SK-N-SH (cell line): Measurements from ENCODE around the gene TRHDE. TPM values are rescaled to one million over a fixed set of nuclear protein-coding genes. Genes with fewer than 3 reads are reported as not detected.

Source experiments
- CTCF ChIA-PET: fragments of 300-600, 350-600 bp; formaldehyde crosslinking; extraction: SDS; loops from one replicate; lab custom pipeline; 2021; lab: Yijun Ruan, JAX
- POLR2A ChIA-PET: fragments of 350-600 bp; sonication (Branson Sonifier 250); formaldehyde crosslinking; extraction: SDS; loops from one replicate; lab custom pipeline; 2020; ENCODE audit warnings: antibody characterized with exemption, inconsistent platforms; lab: Yijun Ruan, JAX
- DNase-seq: peaks from one replicate; pipeline ENCODE4 v3.0.0; 2012
- H2AFZ ChIP-seq: fragments of 200-600 bp; sonication (generic); 2 replicates; pipeline ENCODE4 v1.8.1; 2016; ENCODE audit warnings: antibody characterized with exemption, mild to moderate bottlenecking, low read depth
- H3F3A ChIP-seq: fragments of 200-600 bp; sonication (generic); replicated peaks from 2 replicates; pipeline ENCODE3; 2016; ENCODE audit warnings: antibody characterized with exemption, mild to moderate bottlenecking; ENCODE audit not compliant: insufficient read depth
- H3K27ac ChIP-seq, 2 experiments: fragments of 200-500 bp in 1 of 2; fragments of 200-600 bp in 1 of 2; sonication (Bioruptor generic) in 1 of 2; sonication (generic), shearing (Covaris generic) in 1 of 2; 2 replicates each; pipeline versions ENCODE4 v1.5.1 to v1.6.1; 2014 to 2016; ENCODE audit warnings: low read depth in 2 of 2, inconsistent platforms in 1 of 2, low read length in 1 of 2, mild to moderate bottlenecking in 1 of 2, mixed read lengths in 1 of 2
- H3K27me3 ChIP-seq: fragments of 200-600 bp; sonication (generic), shearing (Covaris generic); 2 replicates; pipeline ENCODE4 v1.6.1; 2016; ENCODE audit warnings: mixed run types; ENCODE audit not compliant: insufficient read depth
- H3K36me3 ChIP-seq, 2 experiments: fragments of 200-500 bp in 1 of 2; fragments of 200-600 bp in 1 of 2; sonication (Bioruptor generic) in 1 of 2; sonication (generic) in 1 of 2; replicated peaks in 1 of 2; 2 replicates each; pipeline versions ENCODE3 to v1.5.1; 2014 to 2016; ENCODE audit warnings: low read length in 1 of 2, mild to moderate bottlenecking in 1 of 2; ENCODE audit not compliant: insufficient read depth in 2 of 2, control insufficient read depth in 1 of 2
- H3K4me1 ChIP-seq, 2 experiments: fragments of 200-500 bp in 1 of 2; fragments of 200-600 bp in 1 of 2; sonication (Bioruptor generic) in 1 of 2; sonication (generic), shearing (Covaris generic) in 1 of 2; 2 replicates each; pipeline versions ENCODE4 v1.5.1 to v1.6.1; 2014 to 2016; ENCODE audit warnings: low read depth in 1 of 2, low read length in 1 of 2, mixed run types in 1 of 2; ENCODE audit not compliant: insufficient read depth in 2 of 2, control insufficient read depth in 1 of 2
- H3K4me2 ChIP-seq: fragments of 200-600 bp; sonication (generic), shearing (Covaris generic); 2 replicates; pipeline ENCODE4 v1.6.1; 2017; ENCODE audit warnings: mixed run types
- H3K4me3 ChIP-seq, 2 experiments: fragments of 200-500 bp in 1 of 2; fragments of 200-600 bp in 1 of 2; sonication (Bioruptor generic) in 1 of 2; sonication (generic), shearing (Covaris generic) in 1 of 2; 2 replicates each; pipeline versions ENCODE4 v1.5.1 to v1.8.1; 2014 to 2016; ENCODE audit warnings: low read depth in 2 of 2, inconsistent platforms in 1 of 2, low read length in 1 of 2, mild to moderate bottlenecking in 1 of 2, mixed read lengths in 1 of 2, moderate library complexity in 1 of 2
- H3K79me2 ChIP-seq: fragments of 200-600 bp; sonication (generic); 2 replicates; pipeline ENCODE4 v1.8.1; 2017; ENCODE audit warnings: mild to moderate bottlenecking; ENCODE audit not compliant: insufficient read depth
- H3K9ac ChIP-seq: fragments of 200-600 bp; sonication (generic); 2 replicates; pipeline ENCODE4 v1.6.1; 2017; ENCODE audit warnings: mixed run types
- H3K9me2 ChIP-seq: fragments of 200-600 bp; sonication (generic); 2 replicates; pipeline ENCODE4 v1.6.1; 2017; ENCODE audit warnings: mixed run types
- H3K9me3 ChIP-seq: fragments of 200-600 bp; sonication (generic); 2 replicates; pipeline ENCODE4 v1.6.1; 2017; ENCODE audit warnings: mixed run types, mild to moderate bottlenecking, moderate library complexity
- H4K20me1 ChIP-seq: fragments of 200-600 bp; sonication (generic); 2 replicates; pipeline ENCODE4 v1.6.1; 2017; ENCODE audit warnings: mild to moderate bottlenecking, mixed run types; ENCODE audit not compliant: insufficient read depth
- CHD2 ChIP-seq: fragments of 150-350 bp; IDR thresholded peaks from 2 replicates; pipeline ENCODE4 v1.6.1; 2018; ENCODE audit warnings: low read length; ENCODE audit not compliant: partially characterized antibody
- EP300 ChIP-seq, 2 experiments: IDR thresholded peaks; 2 replicates each; pipeline versions ENCODE4 v1.4.0 to v1.6.1; 2012; ENCODE audit warnings: borderline replicate concordance in 1 of 2, low read depth in 1 of 2, low read length in 1 of 2
- EZH2phosphoT487 ChIP-seq: fragments of 200-600 bp; sonication (generic); IDR thresholded peaks from 2 replicates; pipeline ENCODE4 v1.6.1; 2017; ENCODE audit warnings: low read depth, mixed run types, mild to moderate bottlenecking, antibody characterized with exemption, moderate library complexity, borderline replicate concordance
- FOXJ3 ChIP-seq: sonication (generic); formaldehyde crosslinking; IDR thresholded peaks from 2 replicates; pipeline ENCODE4 v1.5.1; 2020; ENCODE audit warnings: mild to moderate bottlenecking, missing genetic modification reagents
- GABPA ChIP-seq: IDR thresholded peaks from 2 replicates; pipeline ENCODE4 v1.4.0; 2012; ENCODE audit warnings: low read depth, mild to moderate bottlenecking
- GATA2 ChIP-seq: sonication (generic); formaldehyde crosslinking; IDR thresholded peaks from 2 replicates; pipeline ENCODE4 v1.5.0; 2020; ENCODE audit warnings: mild to moderate bottlenecking, missing genetic modification reagents
- JUND ChIP-seq: IDR thresholded peaks from 2 replicates; pipeline ENCODE4 v1.4.0; 2012
- MEF2A ChIP-seq: IDR thresholded peaks from 2 replicates; pipeline ENCODE4 v1.4.0; 2012; ENCODE audit warnings: low read depth, borderline replicate concordance
- MXI1 ChIP-seq: IDR thresholded peaks from 2 replicates; pipeline ENCODE4 v1.6.1; 2012; ENCODE audit warnings: mild to moderate bottlenecking, low read depth, low read length, improper control_type of control experiment
- NFIC ChIP-seq: IDR thresholded peaks from 2 replicates; pipeline ENCODE4 v1.4.0; 2012; ENCODE audit warnings: borderline replicate concordance
- NRF1 ChIP-seq: IDR thresholded peaks from 2 replicates; pipeline ENCODE4 v1.6.1; 2012; ENCODE audit warnings: low read depth, mild to moderate bottlenecking, low read length
- RCOR1 ChIP-seq: fragments of 150-350 bp; IDR thresholded peaks from 2 replicates; pipeline ENCODE4 v1.6.1; 2017; ENCODE audit warnings: antibody characterized with exemption, low read length
- REST ChIP-seq: IDR thresholded peaks from 2 replicates; pipeline ENCODE4 v1.6.1; 2012; ENCODE audit warnings: mild to moderate bottlenecking, low read depth, low read length, moderate library complexity
- RFX5 ChIP-seq: IDR thresholded peaks from 2 replicates; pipeline ENCODE4 v1.6.1; 2012; ENCODE audit warnings: mild to moderate bottlenecking, improper control_type of control experiment, low read length
- TCF12 ChIP-seq: IDR thresholded peaks from 2 replicates; pipeline ENCODE4 v1.4.0; 2012
- TEAD4 ChIP-seq: IDR thresholded peaks from 2 replicates; pipeline ENCODE4 v1.4.0; 2012; ENCODE audit warnings: mild to moderate bottlenecking, borderline replicate concordance; ENCODE audit not compliant: insufficient read depth
- USF1 ChIP-seq: IDR thresholded peaks from 2 replicates; pipeline ENCODE4 v1.4.0; 2012; ENCODE audit warnings: low read depth, borderline replicate concordance
- WGBS: methylation state at CpG from one replicate; pipeline ENCODE4 v1.1.6; 2017; ENCODE audit warnings: low lambda C conversion rate; 5-methylcytosine and 5-hydroxymethylcytosine counted together
- polyA plus RNA-seq, 3 experiments: library from polyadenylated mRNA; depleted of rRNA; stranded (reverse); fragments of >200 nt; gene quantifications; 2 replicates each; pipeline ENCODE4 v1.2.3, GENCODE V29; 2012
- TF ChIP-seq, protein P1 (sequence below): IDR thresholded peaks from 2 replicates; pipeline ENCODE4 v1.4.0; 2012; ENCODE audit warnings: low read depth, borderline replicate concordance

Gene TRHDE
- polyA plus RNA-seq, 1 of the 3 experiments (the other 2 are of a cell fraction): 0.46 TPM

DNA sequence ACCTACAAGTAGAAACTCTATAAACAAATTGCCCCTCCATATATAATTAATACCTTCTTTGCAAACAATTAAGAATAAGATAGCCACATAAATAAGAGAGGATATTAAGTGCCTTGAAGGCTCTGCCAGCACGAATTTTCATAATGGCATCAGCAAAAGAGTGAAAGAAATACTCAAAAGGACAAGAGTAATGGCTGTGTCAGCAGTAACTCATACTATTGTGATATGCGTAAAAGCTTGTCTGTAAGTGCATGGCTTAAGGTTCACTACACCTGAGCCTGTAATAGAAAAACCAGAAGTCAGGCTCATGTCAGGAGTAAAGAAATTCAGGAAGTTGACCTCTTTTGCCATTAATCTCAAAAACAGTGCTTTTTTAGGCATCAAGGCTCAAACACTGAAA, 204.1 kb downstream of the TRHDE start (continued):
- TF ChIP-seq USF1: no peak
- TF ChIP-seq GATA2 (CRISPR knock-in tag): no peak
- TF ChIP-seq REST: no peak
- TF ChIP-seq JUND: no peak
- TF ChIP-seq NRF1: no peak
- TF ChIP-seq EZH2phosphoT487: no peak
- no peak for TF ChIP-seq MXI1

GRCh38 chr12:72485017-72485701, 213.0 kb downstream of the TRHDE start:
- no peak overlapping the region for H3K4me3 ChIP-seq
- CTCF ChIA-PET: no interaction called here
- H3K27ac ChIP-seq: no peak overlapping the region
- WGBS: 15% methylated on average over 3 of the region's 4 CpGs
- no peaks in the 10 kb centered on the region for H3K36me3 ChIP-seq
- POLR2A ChIA-PET: no interaction called here
- DNase-seq: no peak
- no peaks in the 10 kb centered on the region for H3K27me3 ChIP-seq
- no peaks in the 10 kb centered on the region for H3K4me1 ChIP-seq
- TF ChIP-seq MEF2A (no peak), JUND (no peak), RFX5 (no peak), TCF12 (no peak)
- H3F3A ChIP-seq: no peaks in the 10 kb centered on the region
- no peaks in the 10 kb centered on the region for H3K79me2 ChIP-seq
- H4K20me1 ChIP-seq: no peaks in the 10 kb centered on the region
- H3K9ac ChIP-seq: no peak overlapping the region
- no peak overlapping the region for H2AFZ ChIP-seq
- H3K4me2 ChIP-seq: no peak overlapping the region
- H3K9me2 ChIP-seq: no peaks in the 10 kb centered on the region
- H3K9me3 ChIP-seq: no peaks in the 10 kb centered on the region

DNA sequence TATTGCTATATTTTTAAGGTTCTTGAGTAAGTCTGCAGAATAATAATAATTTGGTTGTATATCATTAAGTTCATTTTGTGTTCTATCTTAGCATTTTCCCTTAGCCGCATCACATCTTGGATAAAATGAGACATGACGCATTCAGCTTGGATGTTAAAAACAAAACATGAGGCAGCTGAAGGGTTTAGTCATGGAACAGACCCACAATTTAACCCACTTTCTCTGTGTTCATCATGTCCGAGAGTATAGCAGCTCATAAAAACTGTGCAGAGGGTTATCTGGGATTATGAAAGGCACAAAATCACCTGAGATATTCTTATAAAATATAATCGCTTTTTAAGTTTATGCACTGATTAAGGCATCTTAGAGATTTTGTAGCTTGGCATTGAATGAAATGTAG, 219.3 kb downstream of the TRHDE start:
- ChIA-PET CTCF (interaction anchor here (1.2 kb wide), 1 partner anchor 13 kb away, joined by 4 read pairs; no protein-coding TSS in a partner anchor), POLR2A (no interaction called here)
- WGBS: 71% methylated on average over 4 of the region's 4 CpGs
- Histone ChIP-seq H3K4me2 (no peak overlapping the region), H2AFZ (no peak overlapping the region), H3K9me3 (no peaks in the 10 kb centered on the region), H3K4me3 (no peak overlapping the region), H4K20me1 (no peaks in the 10 kb centered on the region), H3K27ac (no peak overlapping the region), H3K9me2 (no peaks in the 10 kb centered on the region), H3K27me3 (no peaks in the 10 kb centered on the region), H3K4me1 (no peaks in the 10 kb centered on the region; a peak in 1 of 4 replicates), H3K9ac (no peak overlapping the region), H3K79me2 (no peaks in the 10 kb centered on the region), H3F3A (no peaks in the 10 kb centered on the region), H3K36me3 (no peaks in the 10 kb centered on the region)
- DNase-seq: no peak
- no peak for TF ChIP-seq RFX5
- TF ChIP-seq CHD2: no peak
- TF ChIP-seq FOXJ3: no peak
- TF ChIP-seq RCOR1: no peak
- no peak for TF ChIP-seq MEF2A
- TF ChIP-seq TEAD4: no peak
- no peak for TF ChIP-seq EP300 (IDR thresholded peaks at IDR 0.05; ENCODE audit: borderline replicate concordance in 1 of 2, low read depth in 1 of 2, low read length in 1 of 2)
- TF ChIP-seq EZH2phosphoT487: no peak
- no peak for TF ChIP-seq USF1
- TF ChIP-seq, protein P1, sequence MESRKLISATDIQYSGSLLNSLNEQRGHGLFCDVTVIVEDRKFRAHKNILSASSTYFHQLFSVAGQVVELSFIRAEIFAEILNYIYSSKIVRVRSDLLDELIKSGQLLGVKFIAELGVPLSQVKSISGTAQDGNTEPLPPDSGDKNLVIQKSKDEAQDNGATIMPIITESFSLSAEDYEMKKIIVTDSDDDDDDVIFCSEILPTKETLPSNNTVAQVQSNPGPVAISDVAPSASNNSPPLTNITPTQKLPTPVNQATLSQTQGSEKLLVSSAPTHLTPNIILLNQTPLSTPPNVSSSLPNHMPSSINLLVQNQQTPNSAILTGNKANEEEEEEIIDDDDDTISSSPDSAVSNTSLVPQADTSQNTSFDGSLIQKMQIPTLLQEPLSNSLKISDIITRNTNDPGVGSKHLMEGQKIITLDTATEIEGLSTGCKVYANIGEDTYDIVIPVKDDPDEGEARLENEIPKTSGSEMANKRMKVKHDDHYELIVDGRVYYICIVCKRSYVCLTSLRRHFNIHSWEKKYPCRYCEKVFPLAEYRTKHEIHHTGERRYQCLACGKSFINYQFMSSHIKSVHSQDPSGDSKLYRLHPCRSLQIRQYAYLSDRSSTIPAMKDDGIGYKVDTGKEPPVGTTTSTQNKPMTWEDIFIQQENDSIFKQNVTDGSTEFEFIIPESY: no peak
- no peak for TF ChIP-seq NFIC
- no peak for TF ChIP-seq TCF12
- TF ChIP-seq GABPA: no peak
